ENCODE measurements around the gene LPP. TPM values are rescaled to one million over a fixed set of nuclear protein-coding genes. Genes with fewer than 3 reads are reported as not detected.

LPP gene
- total and polyA plus RNA-seq, 2 donors (not counting 1 experiment from before 2014, with no cell fraction given), result 7.6 to 81.7 TPM

GRCh38 chr3:188906236-188906635, 752.3 kb downstream of the LPP start:
- no peak overlapping the region for H3K27ac ChIP-seq (ENCODE audit: low read length in 2 of 2)
- peaks cover 0 to 3% (median 0%) of the 10 kb centered on the region in 3 donors for H3K9me3 ChIP-seq (ENCODE audit: control extremely low read depth in 1 of 3, control insufficient read depth in 2 of 3, insufficient read depth in 1 of 3, low read length in 2 of 3)
- H3K4me2 ChIP-seq (replicated peaks; ENCODE audit: low read depth, low read length, poor library complexity, severe bottlenecking), result no peak overlapping the region
- no peaks in the 10 kb centered on the region for H3K4me1 Mint-ChIP-seq
- H3K36me3 ChIP-seq (replicated peaks in 1 of 2; ENCODE audit: control extremely low read depth in 1 of 2, control insufficient read depth in 1 of 2, extremely low read depth in 1 of 2, insufficient read depth in 2 of 2, low read length in 1 of 2), result no peaks in the 10 kb centered on the region
- H3K9me3 Mint-ChIP-seq (ENCODE audit: insufficient read depth), result no peaks in the 10 kb centered on the region
- ChIA-PET CTCF (no interaction called here), POLR2A (no interaction called here)
- no peak overlapping the region for H3K4me3 ChIP-seq (ENCODE audit: control extremely low read depth in 1 of 5, extremely low read depth in 1 of 5, insufficient read depth in 1 of 5, low read depth in 2 of 5, low read length in 4 of 5)
- TF ChIP-seq EZH2 (IDR thresholded peaks at IDR 0.05; ENCODE audit: borderline replicate concordance, insufficient read depth, low read depth, low read length, poor library complexity, severe bottlenecking), result no peak
- no peak for TF ChIP-seq CTCF (IDR thresholded peaks at IDR 0.05)
- H3K79me2 ChIP-seq (ENCODE audit: control insufficient read depth, insufficient read depth, low read length), result no peaks in the 10 kb centered on the region
- H3K9ac ChIP-seq (ENCODE audit: low read length), result no peak overlapping the region
- H3K4me1 ChIP-seq (ENCODE audit: control insufficient read depth in 2 of 2, insufficient read depth in 2 of 2, low read length in 2 of 2), result no peaks in the 10 kb centered on the region
- no peak overlapping the region for H2AFZ ChIP-seq (ENCODE audit: insufficient read depth, low read depth, low read length, poor library complexity, severe bottlenecking)
- no peaks in the 10 kb centered on the region for H3K27me3 ChIP-seq (replicated peaks in 1 of 4; ENCODE audit: control extremely low read depth in 1 of 4, control insufficient read depth in 3 of 4, insufficient read depth in 4 of 4, low read length in 3 of 4)
- ATAC-seq (ENCODE audit: low read depth) (no peak), DNase-seq (no peak)
- no peak overlapping the region for H3K27ac Mint-ChIP-seq
- no peak overlapping the region for H3K4me3 Mint-ChIP-seq
- no peaks in the 10 kb centered on the region for H3K27me3 Mint-ChIP-seq
- intact Hi-C loops (cut with micrococcal nuclease), result no loop called here
- WGBS (ENCODE audit: insufficient coverage), result 83% methylated on average over 1 of the region's 7 CpGs
- no peaks in the 10 kb centered on the region for H4K20me1 ChIP-seq (ENCODE audit: control insufficient read depth, insufficient read depth, low read length, poor library complexity, severe bottlenecking)

- no peak overlapping the region for H2AFZ ChIP-seq (ENCODE audit: insufficient read depth, low read depth, low read length, poor library complexity, severe bottlenecking)
- CTCF ChIA-PET, result interaction anchor here (0.7 kb wide), 1 partner anchor 19 kb away, joined by 3 read pairs; no protein-coding TSS in a partner anchor
- ATAC-seq (ENCODE audit: low read depth), result no peak
- no peaks in the 10 kb centered on the region for H3K9me3 Mint-ChIP-seq (ENCODE audit: insufficient read depth)
- no peak overlapping the region for H3K4me3 ChIP-seq (ENCODE audit: control extremely low read depth in 1 of 5, extremely low read depth in 1 of 5, insufficient read depth in 1 of 5, low read depth in 2 of 5, low read length in 4 of 5)
- POLR2A ChIA-PET, result no interaction called here
- H3K9me3 ChIP-seq (ENCODE audit: control extremely low read depth in 1 of 3, control insufficient read depth in 2 of 3, insufficient read depth in 1 of 3, low read length in 2 of 3), result peaks cover 0 to 3% (median 2%) of the 10 kb centered on the region in 3 donors
- no peaks in the 10 kb centered on the region for H3K4me1 ChIP-seq (ENCODE audit: control insufficient read depth in 2 of 2, insufficient read depth in 2 of 2, low read length in 2 of 2)
- H3K27ac ChIP-seq (ENCODE audit: low read length in 2 of 2), result no peak overlapping the region
- 100% methylated on average over 1 of the region's 5 CpGs for WGBS (ENCODE audit: insufficient coverage)
- no peak overlapping the region for H3K4me3 Mint-ChIP-seq
- no peak overlapping the region for H3K27ac Mint-ChIP-seq
- no peak for TF ChIP-seq CTCF (IDR thresholded peaks at IDR 0.05)
- no peak for TF ChIP-seq EZH2 (IDR thresholded peaks at IDR 0.05; ENCODE audit: borderline replicate concordance, insufficient read depth, low read depth, low read length, poor library complexity, severe bottlenecking)
- no peaks in the 10 kb centered on the region for H3K27me3 ChIP-seq (replicated peaks in 1 of 4; ENCODE audit: control extremely low read depth in 1 of 4, control insufficient read depth in 3 of 4, insufficient read depth in 4 of 4, low read length in 3 of 4)
- H3K4me2 ChIP-seq (replicated peaks; ENCODE audit: low read depth, low read length, poor library complexity, severe bottlenecking), result no peak overlapping the region
- no peaks in the 10 kb centered on the region for H3K79me2 ChIP-seq (ENCODE audit: control insufficient read depth, insufficient read depth, low read length)
- no peaks in the 10 kb centered on the region for H3K36me3 ChIP-seq (replicated peaks in 1 of 2; ENCODE audit: control extremely low read depth in 1 of 2, control insufficient read depth in 1 of 2, extremely low read depth in 1 of 2, insufficient read depth in 2 of 2, low read length in 1 of 2)
- intact Hi-C loops (cut with micrococcal nuclease), result no loop called here
- no peak overlapping the region for H3K9ac ChIP-seq (ENCODE audit: low read length)
- DNase-seq, result no peak
- no peaks in the 10 kb centered on the region for H3K27me3 Mint-ChIP-seq
- no peaks in the 10 kb centered on the region for H3K4me1 Mint-ChIP-seq
- no peaks in the 10 kb centered on the region for H4K20me1 ChIP-seq (ENCODE audit: control insufficient read depth, insufficient read depth, low read length, poor library complexity, severe bottlenecking)
Observed at GRCh38 chr3:188908002-188908850, 754.3 kb downstream of the LPP start.
